A549 (cell line): ENCODE results near the gene TUBGCP5.
"Not testable (repeated sequence)": the region's sequence is repeated elsewhere in the genome, so short reads cannot be mapped to it uniquely, and the experiment has no call there.

ENCODE experiments used
- CHD2 ChIP-seq: fragments of 150-350 bp; IDR thresholded peaks from 2 replicates; pipeline ENCODE4 v1.6.1; 2014; ENCODE audit warnings: low read length; ENCODE audit not compliant: partially characterized antibody
- JUNB ChIP-seq: fragments of >200 bp; sonication (Bioruptor Twin); formaldehyde crosslinking; IDR thresholded peaks from 2 replicates; pipeline ENCODE4 v1.6.1; 2016
- MAFK ChIP-seq: fragments of 450-650 bp; IDR thresholded peaks from 2 replicates; pipeline ENCODE4 v1.6.1; 2014; ENCODE audit not compliant: partially characterized antibody
- POLR2A ChIP-seq: IDR thresholded peaks from 2 replicates; pipeline ENCODE4 v1.6.1; 2012; ENCODE audit warnings: mild to moderate bottlenecking, low read length
- SREBF2 ChIP-seq: fragments of 450-650 bp; IDR thresholded peaks from 2 replicates; pipeline ENCODE4 v1.6.1; 2014; ENCODE audit warnings: mild to moderate bottlenecking, moderate library complexity
- TP53 ChIP-seq: fragments of 250-450 bp; sonication (Bioruptor Pico); IDR thresholded peaks from 2 replicates; pipeline ENCODE4 v1.5.0; 2021; ENCODE audit warnings: mild to moderate bottlenecking, moderate library complexity
- ZSCAN20 ChIP-seq: fragments of 250-450 bp; sonication (Bioruptor Pico); IDR thresholded peaks from 2 replicates; pipeline ENCODE4 v1.8.0; 2022; ENCODE audit warnings: mild to moderate bottlenecking, moderate library complexity
- TF ChIP-seq, protein P1 (sequence below): fragments of 150-350 bp; IDR thresholded peaks from 2 replicates; pipeline ENCODE4 v1.6.1; 2014; ENCODE audit warnings: low read depth, mild to moderate bottlenecking, low read length
- TF ChIP-seq, protein P2 (sequence below): fragments of >200 bp; sonication (Bioruptor Twin); formaldehyde crosslinking; IDR thresholded peaks from 3 replicates; pipeline ENCODE4 v1.5.1; 2016

DNA sequence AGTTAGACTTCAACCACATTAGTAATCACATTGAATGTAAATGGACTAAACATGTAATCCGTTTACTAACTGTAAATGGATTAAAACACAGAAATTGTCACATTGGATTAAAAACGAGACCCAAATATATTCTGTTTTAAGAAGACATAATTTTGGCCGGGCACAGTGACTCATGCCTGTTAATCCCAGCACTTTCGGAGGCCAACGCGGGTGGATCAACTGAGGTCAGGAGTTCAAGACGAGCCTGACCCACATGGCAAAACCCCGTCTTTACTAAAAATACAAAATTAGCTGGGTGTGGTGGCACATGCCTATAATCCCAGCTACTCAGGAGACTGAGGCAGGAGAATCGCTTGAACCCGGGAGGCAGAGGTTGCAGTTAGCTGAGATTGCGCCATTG is 57.4 kb downstream of the TUBGCP5 start:
- TF ChIP-seq, protein P1, sequence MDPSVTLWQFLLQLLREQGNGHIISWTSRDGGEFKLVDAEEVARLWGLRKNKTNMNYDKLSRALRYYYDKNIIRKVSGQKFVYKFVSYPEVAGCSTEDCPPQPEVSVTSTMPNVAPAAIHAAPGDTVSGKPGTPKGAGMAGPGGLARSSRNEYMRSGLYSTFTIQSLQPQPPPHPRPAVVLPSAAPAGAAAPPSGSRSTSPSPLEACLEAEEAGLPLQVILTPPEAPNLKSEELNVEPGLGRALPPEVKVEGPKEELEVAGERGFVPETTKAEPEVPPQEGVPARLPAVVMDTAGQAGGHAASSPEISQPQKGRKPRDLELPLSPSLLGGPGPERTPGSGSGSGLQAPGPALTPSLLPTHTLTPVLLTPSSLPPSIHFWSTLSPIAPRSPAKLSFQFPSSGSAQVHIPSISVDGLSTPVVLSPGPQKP = not testable (repeated sequence)
- not testable (repeated sequence) for TF ChIP-seq SREBF2, TP53, MAFK, ZSCAN20, POLR2A, JUNB, CHD2
- TF ChIP-seq, protein P2, sequence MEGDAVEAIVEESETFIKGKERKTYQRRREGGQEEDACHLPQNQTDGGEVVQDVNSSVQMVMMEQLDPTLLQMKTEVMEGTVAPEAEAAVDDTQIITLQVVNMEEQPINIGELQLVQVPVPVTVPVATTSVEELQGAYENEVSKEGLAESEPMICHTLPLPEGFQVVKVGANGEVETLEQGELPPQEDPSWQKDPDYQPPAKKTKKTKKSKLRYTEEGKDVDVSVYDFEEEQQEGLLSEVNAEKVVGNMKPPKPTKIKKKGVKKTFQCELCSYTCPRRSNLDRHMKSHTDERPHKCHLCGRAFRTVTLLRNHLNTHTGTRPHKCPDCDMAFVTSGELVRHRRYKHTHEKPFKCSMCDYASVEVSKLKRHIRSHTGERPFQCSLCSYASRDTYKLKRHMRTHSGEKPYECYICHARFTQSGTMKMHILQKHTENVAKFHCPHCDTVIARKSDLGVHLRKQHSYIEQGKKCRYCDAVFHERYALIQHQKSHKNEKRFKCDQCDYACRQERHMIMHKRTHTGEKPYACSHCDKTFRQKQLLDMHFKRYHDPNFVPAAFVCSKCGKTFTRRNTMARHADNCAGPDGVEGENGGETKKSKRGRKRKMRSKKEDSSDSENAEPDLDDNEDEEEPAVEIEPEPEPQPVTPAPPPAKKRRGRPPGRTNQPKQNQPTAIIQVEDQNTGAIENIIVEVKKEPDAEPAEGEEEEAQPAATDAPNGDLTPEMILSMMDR = not testable (repeated sequence)
